HK-2 (cell line): ENCODE data around the gene RAB7B.

ENCODE experiments used
- DNase-seq: peaks from one replicate; pipeline ENCODE4 v3.0.0-alpha.2; 2018; ENCODE audit not compliant: unreplicated experiment

Gene RAB7B

GRCh38 chr1:206022766-206023165 lies 19.6 kb upstream of the RAB7B start:
- no peak for DNase-seq

- DNase-seq = no peak
Observed at GRCh38 chr1:206021626-206022365, 18.6 kb upstream of the RAB7B start.

- DNase-seq = no peak
Observed at GRCh38 chr1:206021008-206021625, 17.9 kb upstream of the RAB7B start.

GRCh38 chr1:206020393-206021007 lies 17.3 kb upstream of the RAB7B start:
- DNase-seq = no peak

- no peak for DNase-seq
Observed at GRCh38 chr1:206015071-206015470, 11.9 kb upstream of the RAB7B start.

- DNase-seq = no peak
Observed at GRCh38 chr1:206014601-206015000, 11.4 kb upstream of the RAB7B start.

- DNase-seq = no peak
Observed at GRCh38 chr1:206013026-206013795, 10.0 kb upstream of the RAB7B start.

GRCh38 chr1:206012086-206012859 lies 9.1 kb upstream of the RAB7B start:
- DNase-seq = no peak

GRCh38 chr1:206011057-206011456 lies 7.9 kb upstream of the RAB7B start:
- no peak for DNase-seq

- no peak for DNase-seq
Observed at GRCh38 chr1:206010060-206010459, 6.9 kb upstream of the RAB7B start.

- no peak for DNase-seq
Observed at GRCh38 chr1:206006946-206007345, 3.8 kb upstream of the RAB7B start.

- no peak for DNase-seq
Observed at GRCh38 chr1:206005778-206006180, 2.6 kb upstream of the RAB7B start.

- no peak for DNase-seq
Observed at GRCh38 chr1:206005234-206005633, 2.0 kb upstream of the RAB7B start.

GRCh38 chr1:206004826-206005225 lies 1.6 kb upstream of the RAB7B start:
- no peak for DNase-seq

GRCh38 chr1:206003854-206004800 lies 932 bp upstream of the RAB7B start:
- DNase-seq = no peak

- DNase-seq = no peak
Observed at GRCh38 chr1:206002160-206002559, 1.0 kb downstream of the RAB7B start.

- peak; percentile 67 for DNase-seq
Observed at GRCh38 chr1:206001476-206001888, 1.7 kb downstream of the RAB7B start.

- peak; percentile 49 for DNase-seq
Observed at GRCh38 chr1:206000641-206001339, 2.4 kb downstream of the RAB7B start.

- no peak for DNase-seq
Observed at GRCh38 chr1:205998457-205999241, 4.5 kb downstream of the RAB7B start.
